ENCODE data around the gene CDC14B. TPM values are rescaled to one million over a fixed set of nuclear protein-coding genes. Genes with fewer than 3 reads are reported as not detected.
A peak's percentile ranks its signal among the peaks of the same experiment; 100 is the strongest.

CDC14B gene
- total RNA-seq, 1 donor from 2014 or later, result 18.6 TPM

DNA sequence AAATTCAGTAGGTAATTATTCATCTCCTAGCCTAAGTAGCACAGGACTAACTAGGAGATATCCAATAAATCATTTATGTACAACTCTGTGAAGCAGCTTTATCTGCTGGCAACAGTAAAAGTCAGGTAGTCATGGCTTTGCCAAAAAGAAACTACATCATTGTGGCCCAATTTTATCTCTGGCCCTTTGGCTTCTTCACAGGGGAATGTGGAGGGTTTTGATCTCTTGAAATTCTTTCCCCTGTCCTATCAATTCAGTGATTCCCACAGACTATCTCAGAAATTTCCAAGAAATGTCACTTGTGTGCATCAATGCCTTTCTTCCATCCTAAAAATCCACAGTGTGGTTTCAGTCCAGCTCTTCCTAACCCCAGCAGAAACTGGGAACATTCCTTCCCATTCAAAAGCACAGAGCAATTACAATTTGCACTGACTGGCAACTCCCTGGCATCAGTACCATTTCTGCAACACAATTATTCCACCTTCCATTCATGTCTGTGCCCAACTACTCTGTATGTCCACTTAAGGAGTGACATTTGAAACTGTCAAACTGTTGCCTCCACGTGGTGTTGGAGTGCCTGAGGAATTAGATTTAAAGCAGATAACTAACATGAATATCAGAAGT is 6.6 kb downstream of the CDC14B start:
- H3K9me3 Mint-ChIP-seq (ENCODE audit: unreplicated experiment), result no peaks in the 10 kb centered on the region
- no peaks in the 10 kb centered on the region for H3K36me3 Mint-ChIP-seq (ENCODE audit: unreplicated experiment)

DNA sequence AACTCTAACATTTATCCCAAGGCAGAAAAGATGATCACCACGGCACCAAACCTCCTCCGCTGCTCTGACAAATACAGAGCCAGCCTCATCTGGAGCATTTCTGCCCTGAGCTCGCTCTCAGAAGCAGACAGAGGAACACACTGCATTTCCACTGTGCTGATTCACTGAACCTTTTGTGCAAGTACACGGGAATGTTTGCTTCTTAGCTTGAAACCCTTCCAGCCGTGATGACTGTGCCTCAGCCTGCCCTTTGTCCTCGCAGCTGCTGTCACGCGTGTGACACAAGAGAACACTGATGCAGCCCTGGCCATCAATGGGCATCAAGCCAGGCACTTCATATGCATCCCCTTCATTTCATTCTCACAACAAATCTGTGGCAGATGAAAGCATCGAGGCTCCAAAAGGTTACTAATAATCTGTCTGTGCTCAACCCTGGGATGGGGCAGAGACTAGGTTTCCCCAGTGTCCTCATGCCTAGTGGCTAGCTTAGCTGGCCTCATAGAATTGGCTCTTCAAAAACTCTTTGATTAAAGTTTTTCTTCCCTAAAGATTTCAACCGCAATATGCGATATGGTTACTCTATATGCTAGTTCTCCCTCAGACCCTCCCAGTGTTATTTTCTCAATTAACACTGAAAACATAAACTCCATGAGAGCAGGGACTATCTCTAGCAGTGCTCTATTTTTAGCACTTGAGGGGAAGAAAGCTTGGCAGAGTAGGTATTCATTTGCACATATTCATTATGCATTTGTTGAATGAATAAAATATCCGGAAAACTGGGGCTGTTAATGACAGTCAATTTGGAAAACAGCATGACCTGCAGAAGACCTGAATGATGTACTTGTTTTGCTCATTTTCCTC is 7.3 kb downstream of the CDC14B start:
- Mint-ChIP-seq H3K27ac (ENCODE audit: unreplicated experiment) (peak overlapping the region; percentile 79), H3K36me3 (ENCODE audit: unreplicated experiment) (no peaks in the 10 kb centered on the region), H3K4me1 (ENCODE audit: unreplicated experiment) (peaks cover 28% of the 10 kb centered on the region), H3K27me3 (ENCODE audit: unreplicated experiment) (no peaks in the 10 kb centered on the region), H3K4me3 (ENCODE audit: unreplicated experiment) (peak overlapping the region; percentile 41), H3K9me3 (ENCODE audit: unreplicated experiment) (no peaks in the 10 kb centered on the region)
- DNase-seq (ENCODE audit: extremely low spot score, unreplicated experiment), result peak; percentile 72
- TF ChIP-seq, protein P1, sequence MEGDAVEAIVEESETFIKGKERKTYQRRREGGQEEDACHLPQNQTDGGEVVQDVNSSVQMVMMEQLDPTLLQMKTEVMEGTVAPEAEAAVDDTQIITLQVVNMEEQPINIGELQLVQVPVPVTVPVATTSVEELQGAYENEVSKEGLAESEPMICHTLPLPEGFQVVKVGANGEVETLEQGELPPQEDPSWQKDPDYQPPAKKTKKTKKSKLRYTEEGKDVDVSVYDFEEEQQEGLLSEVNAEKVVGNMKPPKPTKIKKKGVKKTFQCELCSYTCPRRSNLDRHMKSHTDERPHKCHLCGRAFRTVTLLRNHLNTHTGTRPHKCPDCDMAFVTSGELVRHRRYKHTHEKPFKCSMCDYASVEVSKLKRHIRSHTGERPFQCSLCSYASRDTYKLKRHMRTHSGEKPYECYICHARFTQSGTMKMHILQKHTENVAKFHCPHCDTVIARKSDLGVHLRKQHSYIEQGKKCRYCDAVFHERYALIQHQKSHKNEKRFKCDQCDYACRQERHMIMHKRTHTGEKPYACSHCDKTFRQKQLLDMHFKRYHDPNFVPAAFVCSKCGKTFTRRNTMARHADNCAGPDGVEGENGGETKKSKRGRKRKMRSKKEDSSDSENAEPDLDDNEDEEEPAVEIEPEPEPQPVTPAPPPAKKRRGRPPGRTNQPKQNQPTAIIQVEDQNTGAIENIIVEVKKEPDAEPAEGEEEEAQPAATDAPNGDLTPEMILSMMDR (IDR thresholded peaks at IDR 0.05), result no peak

More for the DNA sequence above, 6.6 kb downstream of the CDC14B start:
- H3K4me3 Mint-ChIP-seq (ENCODE audit: unreplicated experiment), result no peak overlapping the region
- H3K27ac Mint-ChIP-seq (ENCODE audit: unreplicated experiment), result no peak overlapping the region
- H3K4me1 Mint-ChIP-seq (ENCODE audit: unreplicated experiment), result peaks cover 33% of the 10 kb centered on the region
- TF ChIP-seq, protein P1 (IDR thresholded peaks at IDR 0.05), result no peak
- H3K27me3 Mint-ChIP-seq (ENCODE audit: unreplicated experiment), result no peaks in the 10 kb centered on the region
- no peak for DNase-seq (ENCODE audit: extremely low spot score, unreplicated experiment)

DNA sequence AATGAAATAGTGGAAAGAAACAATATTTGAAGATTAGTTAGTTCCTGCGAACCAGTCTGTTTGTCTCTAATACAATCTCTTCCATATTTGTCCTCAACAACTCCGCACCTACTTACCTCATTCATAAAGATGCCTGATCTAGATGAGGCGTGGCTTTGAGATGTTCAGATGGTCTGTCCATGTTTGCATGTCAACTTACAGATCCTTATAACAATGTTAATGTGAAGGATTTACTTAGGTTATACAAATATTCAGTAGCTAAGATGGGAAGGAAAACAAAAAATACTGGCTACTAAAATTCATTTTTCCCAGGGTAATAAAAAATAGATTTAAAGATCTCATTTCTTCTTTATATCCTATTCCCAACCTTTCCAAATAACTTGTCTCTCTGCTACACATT is 8.3 kb downstream of the CDC14B start:
- Mint-ChIP-seq H3K36me3 (ENCODE audit: unreplicated experiment) (no peaks in the 10 kb centered on the region), H3K9me3 (ENCODE audit: unreplicated experiment) (no peaks in the 10 kb centered on the region), H3K4me1 (ENCODE audit: unreplicated experiment) (peaks cover 28% of the 10 kb centered on the region), H3K27me3 (ENCODE audit: unreplicated experiment) (no peaks in the 10 kb centered on the region), H3K4me3 (ENCODE audit: unreplicated experiment) (no peak overlapping the region), H3K27ac (ENCODE audit: unreplicated experiment) (peak overlapping the region; percentile 79)
- DNase-seq (ENCODE audit: extremely low spot score, unreplicated experiment), result no peak
- TF ChIP-seq, protein P1 (IDR thresholded peaks at IDR 0.05), result no peak

DNA sequence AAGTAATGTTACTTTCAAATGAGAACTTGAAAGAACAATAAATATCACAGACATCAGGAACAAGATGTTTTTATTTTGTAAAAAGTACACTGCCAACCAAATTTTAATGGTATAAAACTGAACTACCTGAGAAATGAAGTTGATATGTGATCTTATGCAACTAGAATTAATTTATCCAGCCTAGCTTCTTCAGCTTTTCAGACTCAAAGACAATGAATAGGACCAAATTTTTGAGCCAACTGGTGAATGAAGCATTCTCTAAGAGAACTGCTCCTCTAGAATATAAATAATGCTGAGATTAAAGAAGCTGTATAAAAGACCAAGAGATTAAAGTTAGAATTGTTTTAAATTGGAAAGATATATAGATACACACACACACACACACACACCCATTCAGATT is 9.9 kb downstream of the CDC14B start:
- H3K4me1 Mint-ChIP-seq (ENCODE audit: unreplicated experiment), result peaks cover 27% of the 10 kb centered on the region
- H3K9me3 Mint-ChIP-seq (ENCODE audit: unreplicated experiment), result no peaks in the 10 kb centered on the region
- TF ChIP-seq, protein P1 (IDR thresholded peaks at IDR 0.05), result no peak

DNA sequence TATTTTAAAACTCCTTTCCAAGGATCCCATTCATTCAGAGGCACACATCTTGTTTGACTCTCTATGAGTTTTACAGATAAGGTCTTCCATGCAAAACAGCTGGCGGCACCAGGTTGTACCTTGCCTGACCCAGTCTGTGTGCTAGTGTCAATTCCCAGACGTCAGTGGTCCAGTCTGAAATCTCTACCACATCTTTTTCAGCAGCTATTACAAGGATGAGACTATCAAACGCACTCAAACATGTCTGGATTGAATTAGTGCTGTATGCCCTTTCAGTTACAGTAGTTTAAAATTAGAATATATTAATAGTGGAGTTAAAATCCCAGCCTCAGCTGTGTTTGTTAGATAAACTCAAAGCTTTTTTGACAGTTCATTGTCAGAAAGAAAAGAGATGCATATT is 11.7 kb downstream of the CDC14B start:
- H3K4me1 Mint-ChIP-seq (ENCODE audit: unreplicated experiment), result peaks cover 20% of the 10 kb centered on the region
- H3K27ac Mint-ChIP-seq (ENCODE audit: unreplicated experiment), result no peak overlapping the region
- no peak for DNase-seq (ENCODE audit: extremely low spot score, unreplicated experiment)
- no peaks in the 10 kb centered on the region for H3K36me3 Mint-ChIP-seq (ENCODE audit: unreplicated experiment)
- H3K27me3 Mint-ChIP-seq (ENCODE audit: unreplicated experiment), result no peaks in the 10 kb centered on the region
- TF ChIP-seq, protein P1 (IDR thresholded peaks at IDR 0.05), result no peak
- H3K4me3 Mint-ChIP-seq (ENCODE audit: unreplicated experiment), result no peak overlapping the region
- H3K9me3 Mint-ChIP-seq (ENCODE audit: unreplicated experiment), result no peaks in the 10 kb centered on the region

More for the DNA sequence above, 9.9 kb downstream of the CDC14B start:
- no peak for DNase-seq (ENCODE audit: extremely low spot score, unreplicated experiment)
- H3K4me3 Mint-ChIP-seq (ENCODE audit: unreplicated experiment), result no peak overlapping the region
- no peaks in the 10 kb centered on the region for H3K27me3 Mint-ChIP-seq (ENCODE audit: unreplicated experiment)
- no peaks in the 10 kb centered on the region for H3K36me3 Mint-ChIP-seq (ENCODE audit: unreplicated experiment)
- no peak overlapping the region for H3K27ac Mint-ChIP-seq (ENCODE audit: unreplicated experiment)

All from osteocyte (in vitro differentiated cells).